PFSK-1 (cell line): ENCODE data around the gene ANTXR1.

Experiments used
- FOXP2 ChIP-seq: optimal IDR thresholded peaks from 2 replicates; pipeline ENCODE3; 2011; ENCODE audit warnings: borderline replicate concordance, control low read depth, inconsistent platforms; ENCODE audit not compliant: insufficient read depth; ENCODE audit errors: extremely low read length, extremely low read depth
- POLR2AphosphoS5 ChIP-seq: IDR thresholded peaks from 2 replicates; pipeline ENCODE4 v1.6.1; 2012; ENCODE audit warnings: low read depth, mild to moderate bottlenecking, control low read depth, low read length, moderate library complexity
- REST ChIP-seq, 2 experiments: IDR thresholded peaks; 2 replicates each; pipeline versions ENCODE4 v1.6.1 to v1.8.0; 2011 to 2012; ENCODE audit warnings: low read depth in 2 of 2, low read length in 2 of 2, control low read depth in 1 of 2, inconsistent platforms in 1 of 2, mild to moderate bottlenecking in 1 of 2, moderate library complexity in 1 of 2; ENCODE audit not compliant: insufficient read depth in 1 of 2
- SIN3A ChIP-seq: IDR thresholded peaks from 2 replicates; pipeline ENCODE4 v1.6.1; 2012; ENCODE audit warnings: mild to moderate bottlenecking, low read length, moderate library complexity, borderline replicate concordance; ENCODE audit not compliant: insufficient read depth
- TAF1 ChIP-seq: IDR thresholded peaks from 2 replicates; pipeline ENCODE4 v1.6.1; 2012; ENCODE audit warnings: low read length, control low read depth, borderline replicate concordance; ENCODE audit not compliant: insufficient read depth

Gene ANTXR1

GRCh38 chr2:69192176-69192945 lies 179.4 kb downstream of the ANTXR1 start:
- TF ChIP-seq TAF1 (no peak), FOXP2 (no peak), REST (IDR thresholded peaks at IDR 0.05; ENCODE audit: insufficient read depth in 1 of 2, low read depth in 2 of 2, low read length in 2 of 2) (no peak), SIN3A (no peak), POLR2AphosphoS5 (no peak)

- no peak for TF ChIP-seq POLR2AphosphoS5
- TF ChIP-seq TAF1 = no peak
Observed at GRCh38 chr2:69195706-69196105, 182.7 kb downstream of the ANTXR1 start.

- TF ChIP-seq SIN3A = no peak
- no peak for TF ChIP-seq REST (IDR thresholded peaks at IDR 0.05; ENCODE audit: insufficient read depth in 1 of 2, low read depth in 2 of 2, low read length in 2 of 2)
- TF ChIP-seq TAF1 = no peak
- no peak for TF ChIP-seq POLR2AphosphoS5
- no peak for TF ChIP-seq FOXP2
Observed at GRCh38 chr2:69196327-69197117, 183.5 kb downstream of the ANTXR1 start.

GRCh38 chr2:69200107-69200520 lies 187.1 kb downstream of the ANTXR1 start:
- TF ChIP-seq SIN3A (no peak), TAF1 (no peak), REST (IDR thresholded peaks at IDR 0.05; ENCODE audit: insufficient read depth in 1 of 2, low read depth in 2 of 2, low read length in 2 of 2) (no peak), FOXP2 (no peak), POLR2AphosphoS5 (no peak)

- TF ChIP-seq TAF1 (no peak), SIN3A (no peak), POLR2AphosphoS5 (no peak), FOXP2 (no peak), REST (IDR thresholded peaks at IDR 0.05; ENCODE audit: insufficient read depth in 1 of 2, low read depth in 2 of 2, low read length in 2 of 2) (no peak)
Observed at GRCh38 chr2:69201259-69201658, 188.3 kb downstream of the ANTXR1 start.
